Activated CD8-positive, alpha-beta T cell treated with anti-CD3 and anti-CD28 coated beads, Interleukin-2, amount 10 ng/mL, durations not matched to agents 7 days and 5 days (primary cell): ENCODE measurements around the gene HOXA6. TPM values are rescaled to one million over a fixed set of nuclear protein-coding genes. Genes with fewer than 3 reads are reported as not detected.

ENCODE experiments used
- ATAC-seq: fragments of 150-1000 bp; cut with Tn5 transposase; one replicate; pipeline ENCODE4 v1.10.0; 2021; ENCODE audit warnings: moderate library complexity
- CTCF ChIA-PET: fragments of 350-600 bp; sonication (Branson Sonifier 250); formaldehyde crosslinking; loops from one replicate; lab custom pipeline; 2021; ENCODE audit warnings: antibody characterized with exemption; lab: Charles Lee
- POLR2A ChIA-PET: fragments of 350-600 bp; sonication (Branson Sonifier 250); formaldehyde crosslinking; loops from one replicate; lab custom pipeline; 2021; ENCODE audit warnings: antibody characterized with exemption; lab: Charles Lee
- DNase-seq: peaks from one replicate; pipeline ENCODE4 v3.0.0-alpha.2; 2020
- H3K27ac Mint-ChIP-seq: one replicate; pipeline ENCODE4 v1.8.0; 2021; ENCODE audit warnings: mild to moderate bottlenecking, mixed read lengths
- H3K27me3 Mint-ChIP-seq: one replicate; pipeline ENCODE4 v1.8.0; 2021; ENCODE audit warnings: low read depth, mixed read lengths
- H3K36me3 Mint-ChIP-seq: one replicate; pipeline ENCODE4 v1.8.0; 2021; ENCODE audit warnings: low read depth, mixed read lengths
- H3K4me1 Mint-ChIP-seq: one replicate; pipeline ENCODE4 v1.8.0; 2021; ENCODE audit warnings: low read depth, mixed read lengths
- H3K4me3 Mint-ChIP-seq: one replicate; pipeline ENCODE4 v1.8.0; 2021; ENCODE audit warnings: mild to moderate bottlenecking, mixed read lengths
- H3K9me3 Mint-ChIP-seq: one replicate; pipeline ENCODE4 v1.8.0; 2022; ENCODE audit warnings: mixed read lengths; ENCODE audit not compliant: insufficient read depth
- total RNA-seq, 2 experiments: library from RNA; stranded (reverse); gene quantifications; one replicate each; pipeline ENCODE4 v1.2.3, GENCODE V29; 2021

Gene HOXA6
- total RNA-seq, 2 experiments from 2014 or later = not detected

DNA sequence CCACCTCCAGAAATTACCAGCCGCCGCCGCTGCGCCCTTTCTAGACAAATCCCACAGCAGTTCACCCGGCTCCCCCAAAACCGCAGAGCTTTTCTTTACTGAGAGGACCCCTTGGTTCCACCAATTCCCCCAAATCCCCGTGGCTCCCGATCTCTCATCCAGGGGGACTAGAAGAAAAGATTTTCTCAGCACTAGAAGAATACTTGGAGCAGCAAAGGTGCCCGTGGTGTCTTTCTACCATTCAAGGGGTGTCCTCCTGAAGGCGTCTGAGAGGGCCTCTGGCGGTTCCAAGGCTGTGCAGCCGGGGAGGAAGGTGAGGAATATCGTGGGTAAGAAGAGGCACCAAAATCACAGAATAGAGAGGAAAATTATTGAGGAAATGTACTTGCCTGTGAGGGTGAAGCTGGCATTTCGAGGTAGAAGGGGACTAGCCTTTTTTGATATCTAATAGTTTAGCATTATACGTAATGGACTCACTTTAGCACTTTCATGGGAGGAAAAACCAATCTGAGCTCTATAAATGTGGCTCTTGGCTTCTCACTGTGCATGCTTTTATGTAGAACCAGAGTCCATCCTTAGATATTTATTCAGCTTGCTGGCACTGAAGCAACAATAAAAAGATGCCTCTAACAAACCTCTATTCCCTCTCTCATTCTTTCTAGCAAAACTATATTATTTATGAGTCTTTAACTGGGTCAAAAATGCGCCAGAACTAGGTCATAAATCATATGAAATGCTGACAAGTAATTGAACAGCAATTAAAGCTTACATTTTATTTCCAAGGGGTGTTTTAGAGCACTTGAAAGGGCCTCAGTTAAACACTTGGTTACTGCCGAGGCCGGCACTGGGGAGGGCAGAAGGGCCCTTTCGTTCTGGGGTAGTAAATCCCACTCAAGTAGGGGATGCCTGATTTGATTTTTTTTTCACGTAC, 31.3 kb downstream of the HOXA6 start:
- POLR2A ChIA-PET = interaction anchor here (0.6 kb wide), 1 partner anchor 35 kb away, joined by 3 read pairs; no protein-coding TSS in a partner anchor
- no peak for ATAC-seq
- no peaks in the 10 kb centered on the region for H3K36me3 Mint-ChIP-seq

DNA sequence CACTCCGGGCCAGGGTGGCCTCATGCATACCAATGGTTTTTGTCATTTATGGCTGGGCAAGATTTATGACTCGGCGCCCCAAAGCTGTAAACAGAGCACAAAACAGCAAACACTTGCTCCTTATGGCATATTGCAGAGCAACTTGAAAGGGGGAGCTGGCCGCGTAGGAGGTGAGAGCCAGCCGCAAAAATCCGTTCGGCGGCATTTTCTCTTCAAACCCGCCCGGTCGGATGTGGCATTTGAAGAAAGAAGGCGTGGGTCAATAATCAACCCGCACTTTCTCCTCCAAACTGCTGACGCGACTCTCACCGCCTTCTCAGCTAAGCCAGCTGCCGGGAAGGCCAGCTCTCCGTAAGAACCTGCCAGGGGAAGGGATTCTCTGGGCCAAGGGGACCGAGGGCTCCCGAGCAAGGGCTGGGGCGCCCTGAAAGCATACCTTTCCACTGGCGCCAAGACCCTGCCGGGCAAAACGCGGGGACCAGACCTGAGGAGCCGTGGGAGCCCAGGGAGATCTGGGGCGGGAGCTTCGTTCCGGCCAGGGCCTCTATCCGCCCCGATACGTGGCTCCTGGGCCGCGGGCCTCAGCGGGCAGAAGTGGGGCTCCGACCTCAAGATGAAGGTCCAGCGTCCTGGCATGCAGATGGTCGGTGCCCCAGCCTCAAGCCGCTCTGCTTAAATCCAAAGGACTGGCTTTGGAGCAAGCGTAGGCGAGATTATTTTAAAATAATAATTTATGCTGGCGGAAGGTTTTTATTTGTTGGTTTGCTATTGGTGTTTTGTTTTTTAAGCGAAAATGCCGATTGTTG, 32.1 kb downstream of the HOXA6 start:
- Mint-ChIP-seq H3K27me3 (no peaks in the 10 kb centered on the region), H3K4me3 (no peak overlapping the region), H3K36me3 (no peaks in the 10 kb centered on the region), H3K27ac (no peak overlapping the region), H3K4me1 (no peaks in the 10 kb centered on the region), H3K9me3 (no peaks in the 10 kb centered on the region)
- ChIA-PET POLR2A (no interaction called here), CTCF (no interaction called here)
- DNase-seq (no peak), ATAC-seq (no peak)

More for the DNA sequence above, 31.3 kb downstream of the HOXA6 start:
- H3K4me3 Mint-ChIP-seq = no peak overlapping the region
- H3K4me1 Mint-ChIP-seq = no peaks in the 10 kb centered on the region
- no peak for DNase-seq
- CTCF ChIA-PET = no interaction called here
- H3K9me3 Mint-ChIP-seq = no peaks in the 10 kb centered on the region
- H3K27me3 Mint-ChIP-seq = no peaks in the 10 kb centered on the region
- H3K27ac Mint-ChIP-seq = no peak overlapping the region

DNA sequence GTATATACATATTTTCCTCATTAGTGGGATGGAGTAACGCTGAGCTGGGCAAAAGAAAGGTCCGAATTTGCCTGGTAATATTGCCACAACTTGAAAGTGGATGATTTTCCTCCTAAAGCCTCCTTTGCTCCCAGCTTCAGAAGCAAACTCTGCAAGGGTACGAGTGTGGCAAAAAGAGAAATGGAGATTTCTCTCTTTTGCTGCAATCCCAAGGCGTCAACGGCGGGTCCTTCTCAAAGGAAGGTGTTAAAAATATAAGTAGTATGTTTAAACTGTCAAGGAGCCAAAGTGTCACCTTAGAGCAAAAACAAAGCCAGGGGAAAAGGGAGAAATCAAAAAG, 32.7 kb downstream of the HOXA6 start:
- ATAC-seq (no peak), DNase-seq (no peak)
- Mint-ChIP-seq H3K27me3 (no peaks in the 10 kb centered on the region), H3K4me3 (no peak overlapping the region), H3K9me3 (no peaks in the 10 kb centered on the region), H3K36me3 (no peaks in the 10 kb centered on the region), H3K4me1 (no peaks in the 10 kb centered on the region), H3K27ac (no peak overlapping the region)
- POLR2A ChIA-PET = no interaction called here
- CTCF ChIA-PET = no interaction called here

DNA sequence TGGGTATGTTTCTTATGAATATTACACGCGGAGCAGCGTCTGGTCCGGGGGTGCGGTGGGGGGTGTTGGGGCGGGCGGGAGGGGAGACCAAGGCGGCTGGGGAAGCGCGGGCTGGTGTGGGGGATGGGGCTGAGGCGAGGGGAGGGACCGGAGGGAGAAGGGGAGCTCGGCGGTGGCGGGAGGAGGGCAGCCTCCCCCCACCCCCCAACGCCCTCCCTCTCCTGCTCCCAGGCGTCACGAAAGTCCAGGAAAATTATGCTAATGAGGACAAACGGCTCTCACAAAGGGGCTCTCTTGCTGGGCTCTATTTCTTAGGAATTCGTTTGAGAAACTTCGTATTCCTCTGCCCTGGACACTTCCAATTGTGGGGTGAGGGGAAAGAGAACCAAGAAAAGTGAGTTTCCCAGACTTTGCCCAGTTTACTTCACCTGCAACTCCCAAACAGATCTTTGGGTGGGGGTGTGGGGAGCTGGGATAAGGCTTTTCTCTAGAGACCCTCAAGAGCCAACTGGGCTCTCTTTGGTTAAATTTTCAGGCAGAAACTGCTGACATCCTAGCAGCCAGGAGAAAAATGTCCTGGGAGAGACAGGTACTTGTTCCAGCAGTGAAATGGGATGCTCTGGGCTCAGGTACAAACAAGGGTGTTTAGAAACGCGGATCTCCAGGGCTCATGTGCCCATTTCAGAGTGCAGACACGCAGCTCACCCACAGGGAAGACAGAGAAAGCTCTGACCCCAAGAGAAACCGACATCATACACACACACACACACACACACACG, 33.4 kb downstream of the HOXA6 start:
- ChIA-PET POLR2A (no interaction called here), CTCF (no interaction called here)
- no peaks in the 10 kb centered on the region for H3K27me3 Mint-ChIP-seq
- no peak for ATAC-seq
- DNase-seq = no peak
- H3K27ac Mint-ChIP-seq = no peak overlapping the region
- no peaks in the 10 kb centered on the region for H3K9me3 Mint-ChIP-seq
- no peak overlapping the region for H3K4me3 Mint-ChIP-seq
- H3K4me1 Mint-ChIP-seq = no peaks in the 10 kb centered on the region
- H3K36me3 Mint-ChIP-seq = no peaks in the 10 kb centered on the region

DNA sequence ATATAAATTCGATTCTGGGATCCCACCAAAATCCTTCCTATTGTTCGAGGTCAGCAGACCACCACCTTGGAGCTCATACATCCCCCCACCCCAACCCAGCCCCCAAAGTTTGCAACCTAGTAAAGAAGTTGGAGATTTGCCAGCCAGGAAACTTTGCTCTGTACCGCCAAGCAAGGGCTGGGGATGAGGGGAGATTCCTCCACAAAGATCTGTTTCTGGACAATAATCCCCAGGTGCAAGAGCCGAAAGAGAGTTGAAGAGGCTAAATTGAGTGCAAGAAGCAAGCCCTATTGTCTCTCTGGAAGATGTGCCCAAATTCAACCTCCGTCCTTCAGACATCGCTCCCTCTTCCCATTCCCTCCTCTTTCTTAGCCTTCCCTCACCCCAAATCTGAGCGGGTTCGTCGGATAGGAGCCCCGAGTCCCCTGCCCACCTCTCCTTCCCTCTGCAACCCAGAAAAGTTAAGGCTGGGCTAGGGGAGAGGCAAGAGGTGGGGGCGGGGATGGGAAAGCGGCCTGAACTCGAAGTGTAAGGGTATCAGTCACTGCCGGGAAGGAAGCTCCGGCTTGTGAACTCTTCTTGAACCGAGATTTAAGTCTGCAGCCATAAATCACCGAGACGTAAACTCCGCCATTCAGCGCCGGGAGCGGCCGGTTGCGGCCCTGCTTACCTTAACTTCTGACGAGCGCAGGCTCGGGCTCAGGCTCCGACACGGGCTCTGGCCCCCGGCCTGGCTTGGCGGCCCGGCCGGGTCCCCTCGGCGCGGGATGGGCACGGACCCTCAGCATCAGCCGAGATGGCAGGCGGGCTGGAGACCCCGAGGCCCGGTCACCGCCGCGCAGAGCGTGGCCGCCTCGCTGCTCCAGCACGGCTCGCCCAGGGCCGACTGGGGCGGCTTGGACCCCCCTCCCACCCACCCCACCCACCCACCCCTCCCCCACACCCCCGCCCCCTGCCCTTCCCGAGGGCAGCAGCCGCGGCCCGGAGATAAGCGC, 34.3 kb downstream of the HOXA6 start:
- H3K36me3 Mint-ChIP-seq = no peaks in the 10 kb centered on the region
- H3K27me3 Mint-ChIP-seq = no peaks in the 10 kb centered on the region
- POLR2A ChIA-PET = no interaction called here
- CTCF ChIA-PET = no interaction called here
- ATAC-seq = no peak
- no peaks in the 10 kb centered on the region for H3K9me3 Mint-ChIP-seq
- no peak overlapping the region for H3K27ac Mint-ChIP-seq
- no peak for DNase-seq
- no peaks in the 10 kb centered on the region for H3K4me1 Mint-ChIP-seq
- no peak overlapping the region for H3K4me3 Mint-ChIP-seq

DNA sequence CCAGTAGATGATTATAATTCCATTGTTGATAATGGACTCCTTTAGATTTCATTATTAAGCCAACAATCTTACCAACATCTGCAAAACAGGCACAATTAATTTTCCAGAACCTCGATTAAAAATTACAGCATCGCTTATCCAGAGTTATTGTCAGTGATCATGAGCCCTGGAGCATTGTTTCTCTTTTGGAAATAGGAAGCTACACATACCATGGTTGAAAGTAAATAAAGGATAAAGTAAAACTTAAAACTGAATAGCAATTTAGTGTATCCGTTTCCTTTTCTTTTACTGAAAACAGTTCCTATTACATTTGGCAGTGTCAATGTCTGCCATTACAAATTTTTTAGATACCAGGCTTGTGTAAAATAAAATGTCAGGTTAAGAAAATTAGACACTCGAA, 35.2 kb downstream of the HOXA6 start:
- Mint-ChIP-seq H3K27ac (no peak overlapping the region), H3K27me3 (no peaks in the 10 kb centered on the region), H3K36me3 (no peaks in the 10 kb centered on the region), H3K4me1 (no peaks in the 10 kb centered on the region), H3K4me3 (no peak overlapping the region), H3K9me3 (no peaks in the 10 kb centered on the region)
- DNase-seq (no peak), ATAC-seq (no peak)
- CTCF ChIA-PET = no interaction called here
- POLR2A ChIA-PET = no interaction called here

DNA sequence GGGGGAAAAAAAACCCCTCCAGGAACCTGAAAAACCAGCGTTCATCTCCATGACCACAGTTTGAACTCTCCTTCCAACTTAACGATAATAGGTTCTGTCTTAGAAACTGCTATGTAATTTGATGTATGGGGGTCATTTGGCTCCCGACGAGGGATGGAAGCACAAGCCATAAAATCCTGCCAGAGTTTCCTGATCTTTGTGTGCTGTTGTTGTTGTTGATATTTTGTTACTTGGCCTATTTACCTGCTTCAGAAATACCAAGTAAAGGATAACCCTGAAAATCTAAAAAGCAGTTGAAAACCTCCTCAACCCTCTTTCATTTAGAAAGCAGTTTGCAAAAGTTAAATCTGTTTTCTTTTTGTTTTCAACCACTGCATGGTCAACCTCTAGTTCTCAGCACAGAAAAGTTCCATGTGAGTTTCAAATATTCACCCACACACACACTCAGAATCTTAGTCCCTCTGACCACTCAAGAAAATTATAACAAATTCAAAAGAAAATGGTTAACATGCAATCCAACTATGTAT, 35.8 kb downstream of the HOXA6 start:
- CTCF ChIA-PET = no interaction called here
- no peak overlapping the region for H3K27ac Mint-ChIP-seq

DNA sequence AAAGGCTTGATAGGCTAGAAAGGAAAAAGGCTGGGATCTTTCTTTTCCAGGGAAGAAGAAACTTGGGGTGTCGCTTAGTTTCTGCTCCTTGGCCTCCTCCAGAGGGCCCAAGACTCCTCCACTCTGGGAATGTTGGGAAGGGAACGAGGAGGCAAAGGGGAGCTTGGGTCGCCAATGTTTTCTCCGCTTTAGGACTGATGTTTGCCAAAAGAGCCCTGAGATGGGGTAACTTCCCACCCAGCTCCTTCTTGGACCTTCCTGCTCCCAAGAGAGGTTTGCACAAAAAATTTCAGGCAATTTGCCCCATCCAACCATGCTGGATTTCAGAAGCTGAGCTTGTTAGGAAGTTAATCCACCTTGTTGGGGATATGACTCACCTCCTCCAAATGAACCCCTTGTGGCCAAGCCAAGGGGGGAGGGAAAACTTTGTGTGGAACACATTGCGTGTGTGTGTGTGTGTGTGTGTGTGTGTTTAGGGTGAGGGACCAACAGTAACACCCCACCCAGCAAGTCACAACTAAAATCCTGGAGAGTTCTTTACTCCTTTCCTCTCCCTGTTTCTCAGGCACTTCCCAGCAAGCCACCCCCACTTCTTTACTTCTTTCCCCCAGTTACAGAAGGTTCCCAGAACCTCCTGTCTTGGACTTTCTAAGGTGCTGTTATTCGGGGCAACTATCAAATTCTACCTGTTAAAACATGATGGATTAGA, 36.4 kb downstream of the HOXA6 start:
- Mint-ChIP-seq H3K27ac (no peak overlapping the region), H3K4me1 (no peaks in the 10 kb centered on the region), H3K36me3 (no peaks in the 10 kb centered on the region), H3K4me3 (no peak overlapping the region), H3K9me3 (no peaks in the 10 kb centered on the region), H3K27me3 (no peaks in the 10 kb centered on the region)
- ChIA-PET CTCF (no interaction called here), POLR2A (interaction anchor here (0.7 kb wide), 1 partner anchor 131 kb away, joined by 3 read pairs; the partner anchor contains the start of gene EVX1)
- ATAC-seq = no peak
- DNase-seq = no peak

More for the DNA sequence above, 35.8 kb downstream of the HOXA6 start:
- H3K36me3 Mint-ChIP-seq = no peaks in the 10 kb centered on the region
- no peak overlapping the region for H3K4me3 Mint-ChIP-seq
- no peaks in the 10 kb centered on the region for H3K9me3 Mint-ChIP-seq
- ATAC-seq = no peak
- no peaks in the 10 kb centered on the region for H3K4me1 Mint-ChIP-seq
- DNase-seq = no peak
- POLR2A ChIA-PET = no interaction called here
- no peaks in the 10 kb centered on the region for H3K27me3 Mint-ChIP-seq

DNA sequence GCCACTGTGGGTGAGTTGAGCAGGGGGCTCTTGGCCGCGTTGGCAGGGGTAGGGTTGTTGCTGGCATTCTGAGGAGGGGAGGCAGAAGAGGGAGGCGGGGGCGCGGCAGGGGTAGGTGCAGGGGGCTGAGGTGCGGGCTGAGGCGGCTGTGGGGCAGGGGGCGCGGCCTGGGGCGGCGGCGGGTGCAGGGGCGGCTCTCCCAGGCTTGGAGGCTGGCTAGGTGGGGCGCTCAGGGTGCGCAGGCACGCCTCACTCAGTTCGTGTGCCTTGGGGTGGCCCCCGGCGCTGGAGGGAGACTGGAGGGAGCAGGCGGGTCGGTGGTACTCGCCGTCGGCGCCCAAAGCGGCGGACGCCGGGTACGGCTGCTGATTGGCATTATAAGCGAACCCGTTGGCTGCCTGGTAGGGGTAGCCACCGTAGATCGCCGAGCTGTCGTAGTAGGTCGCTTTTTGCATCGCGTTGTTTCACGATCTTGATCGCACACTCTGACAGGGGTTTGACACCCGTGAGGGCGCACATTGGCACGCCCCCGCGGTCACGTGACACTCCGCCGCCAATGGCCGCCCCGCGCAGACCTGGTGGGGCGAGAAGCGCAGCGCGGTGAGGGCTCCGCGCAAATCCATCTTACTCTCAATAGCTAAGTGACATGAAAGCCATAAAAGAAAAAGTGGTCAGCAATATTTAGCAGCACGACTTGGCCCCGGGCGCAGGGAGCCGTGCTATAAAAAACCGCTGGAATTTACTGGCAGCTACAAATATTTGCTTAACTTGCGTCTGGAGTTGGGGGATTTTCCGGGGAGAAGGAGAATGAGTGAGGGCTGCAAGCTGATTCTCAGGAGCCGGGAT, 37.2 kb downstream of the HOXA6 start:
- ATAC-seq (no peak), DNase-seq (no peak)
- CTCF ChIA-PET = interaction anchor here (0.9 kb wide), 1 partner anchor 9 kb away, joined by 3 read pairs; no protein-coding TSS in a partner anchor
- H3K27me3 Mint-ChIP-seq = peaks cover 4% of the 10 kb centered on the region
- H3K9me3 Mint-ChIP-seq = no peaks in the 10 kb centered on the region
- POLR2A ChIA-PET = interaction anchor here (0.7 kb wide), 1 partner anchor 132 kb away, joined by 3 read pairs; the partner anchor contains the start of gene EVX1
- no peaks in the 10 kb centered on the region for H3K36me3 Mint-ChIP-seq
- H3K4me1 Mint-ChIP-seq = no peaks in the 10 kb centered on the region
- H3K4me3 Mint-ChIP-seq = no peak overlapping the region
- H3K27ac Mint-ChIP-seq = no peak overlapping the region
